AG09309 (cell line): ENCODE data around the gene STARD8.

ENCODE experiments used
- DNase-seq: peaks from one replicate; pipeline ENCODE4 v3.0.0-alpha.2; 2010; ENCODE audit warnings: low read depth
- H3K4me3 ChIP-seq: 2 replicates; pipeline ENCODE4 v1.5.1; 2011; ENCODE audit warnings: mild to moderate bottlenecking, low read depth, low read length, moderate library complexity; ENCODE audit not compliant: control insufficient read depth
- CTCF ChIP-seq: IDR thresholded peaks from 2 replicates; pipeline ENCODE4 v1.5.1; 2011; ENCODE audit warnings: mild to moderate bottlenecking, low read depth, low read length, inconsistent platforms; ENCODE audit not compliant: insufficient read depth, control insufficient read depth; ENCODE audit errors: missing control alignments

STARD8 gene

GRCh38 chrX:68746988-68747387, 99.5 kb downstream of the STARD8 start:
- no peak for DNase-seq
- no peak for TF ChIP-seq CTCF

DNA sequence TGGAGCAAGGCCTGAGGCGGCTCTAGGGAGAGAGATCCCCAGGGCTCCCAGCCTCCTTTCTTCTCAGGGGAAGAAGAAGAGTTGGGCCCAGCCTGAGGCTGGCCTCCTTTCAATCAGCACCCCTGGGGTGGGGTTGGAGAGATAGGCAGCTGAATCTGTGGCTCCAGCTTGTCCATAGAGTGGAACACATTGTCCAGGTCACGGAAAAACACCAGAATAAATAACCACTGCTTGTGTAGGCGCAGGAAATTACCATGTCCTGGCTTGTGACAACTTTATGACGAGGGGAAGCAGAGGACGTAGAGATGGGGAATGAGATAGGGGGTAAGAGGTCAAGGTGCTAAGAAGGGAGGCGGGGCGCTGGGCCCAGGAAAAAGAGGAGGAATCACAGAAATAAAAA, 100.6 kb downstream of the STARD8 start:
- DNase-seq, result no peak
- no peak for TF ChIP-seq CTCF
- H3K4me3 ChIP-seq, result no peak overlapping the region

More at GRCh38 chrX:68746988-68747387, 99.5 kb downstream of the STARD8 start:
- H3K4me3 ChIP-seq, result no peak overlapping the region

DNA sequence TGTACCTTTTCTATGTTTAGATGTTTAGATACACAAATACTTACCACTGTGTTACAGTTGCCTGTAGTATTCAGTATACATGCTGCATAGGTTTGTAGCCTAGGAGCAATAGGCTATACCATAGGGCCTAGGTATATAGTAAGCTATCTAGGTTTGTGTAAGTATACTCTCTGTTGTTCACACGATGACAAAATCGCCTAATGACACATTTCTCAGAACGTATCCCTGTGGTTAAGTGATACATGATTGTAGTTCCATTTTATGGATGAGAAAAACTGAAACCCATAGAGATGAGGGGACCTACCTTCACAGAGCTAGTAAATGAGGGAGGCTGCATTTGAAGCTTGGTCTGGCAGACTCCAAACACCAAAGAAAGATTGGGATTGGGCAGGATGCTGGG, 102.0 kb downstream of the STARD8 start:
- no peak for DNase-seq
- TF ChIP-seq CTCF, result no peak
- no peak overlapping the region for H3K4me3 ChIP-seq

DNA sequence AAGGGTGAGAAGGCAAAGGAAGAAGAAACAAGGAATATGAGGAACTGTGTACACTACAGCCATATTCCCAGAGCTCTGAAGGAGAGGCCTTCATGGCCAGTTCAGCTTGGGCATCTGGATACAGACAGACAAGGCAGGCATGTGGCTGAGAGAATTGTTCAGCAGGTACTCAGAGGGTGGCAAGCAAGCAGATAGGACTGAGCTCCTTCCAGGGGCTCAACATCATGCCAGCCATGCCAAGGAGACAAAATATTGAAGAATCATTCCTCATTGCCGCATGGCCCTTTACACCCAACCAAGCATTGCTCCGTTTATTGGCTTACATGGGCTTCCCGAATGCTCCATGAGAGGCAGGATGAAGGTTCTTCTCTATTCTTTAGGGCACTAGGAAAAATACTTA, 102.8 kb downstream of the STARD8 start:
- no peak for TF ChIP-seq CTCF

GRCh38 chrX:68751372-68751771, 103.9 kb downstream of the STARD8 start:
- DNase-seq, result no peak
- TF ChIP-seq CTCF, result no peak
- no peak overlapping the region for H3K4me3 ChIP-seq

More for the DNA sequence above, 102.8 kb downstream of the STARD8 start:
- DNase-seq, result no peak
- H3K4me3 ChIP-seq, result no peak overlapping the region

DNA sequence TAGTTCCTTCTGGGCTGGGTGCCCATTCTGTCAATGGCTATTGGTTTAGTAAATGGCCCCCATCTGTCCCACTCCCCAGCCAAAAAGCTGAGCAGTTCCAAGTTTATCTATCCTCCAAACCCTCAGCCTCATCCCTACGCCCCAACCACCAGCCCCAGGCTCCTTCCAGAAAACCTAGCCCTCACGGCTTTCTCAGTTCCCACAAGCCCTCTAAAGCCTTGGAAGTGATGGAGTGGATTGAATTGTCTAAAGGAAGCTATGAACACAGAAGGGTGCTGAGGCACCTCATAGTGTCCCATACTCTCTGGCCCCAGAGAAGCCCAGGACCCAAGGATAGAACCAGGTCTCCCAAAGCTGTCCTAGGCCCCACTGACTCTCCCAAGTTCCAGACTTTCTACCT, 105.8 kb downstream of the STARD8 start:
- TF ChIP-seq CTCF, result no peak
- DNase-seq, result no peak

DNA sequence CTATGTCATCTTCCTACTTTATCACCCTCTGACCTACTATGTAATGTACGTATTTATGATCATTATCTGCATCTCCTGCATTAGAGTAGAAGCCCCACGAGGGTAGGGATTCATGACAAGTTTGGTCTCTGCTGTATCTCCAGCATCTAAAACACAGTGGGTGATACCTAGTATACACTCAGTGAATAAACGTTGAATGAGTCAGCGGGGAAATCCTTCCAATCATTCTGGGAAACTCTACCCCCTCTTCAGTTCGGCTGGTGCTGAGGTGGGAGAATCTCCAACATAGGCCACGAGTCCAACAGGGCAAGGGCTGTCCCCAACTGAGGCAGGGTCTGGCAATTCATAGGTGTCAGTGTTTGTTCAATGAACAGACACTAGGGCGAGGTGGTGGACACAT, 106.9 kb downstream of the STARD8 start:
- no peak overlapping the region for H3K4me3 ChIP-seq
- no peak for DNase-seq
- no peak for TF ChIP-seq CTCF

More for the DNA sequence above, 105.8 kb downstream of the STARD8 start:
- no peak overlapping the region for H3K4me3 ChIP-seq
